B cell (primary cell): ENCODE measurements around the gene HCFC1. TPM values are rescaled to one million over a fixed set of nuclear protein-coding genes. Genes with fewer than 3 reads are reported as not detected.
A peak's percentile ranks its signal among the peaks of the same experiment; 100 is the strongest.

Source experiments
- ATAC-seq: fragments of 200-7000 bp; cut with Tn5 transposase; one replicate; pipeline ENCODE4 v1.10.0; 2021; ENCODE audit warnings: low read depth, mild to moderate bottlenecking, moderate number of reproducible peaks, moderate library complexity
- CTCF ChIA-PET: fragments of 350-600 bp; sonication (Branson Sonifier 250); formaldehyde crosslinking; loops from one replicate; lab custom pipeline; 2021; ENCODE audit warnings: antibody characterized with exemption, inconsistent platforms; lab: Charles Lee
- POLR2A ChIA-PET: fragments of 350-600 bp; sonication (Branson Sonifier 250); formaldehyde crosslinking; loops from one replicate; lab custom pipeline; 2021; ENCODE audit warnings: antibody characterized with exemption; lab: Charles Lee
- DNase-seq: peaks from one replicate; pipeline ENCODE4 v3.0.0; 2013
- H2AFZ ChIP-seq: 2 replicates; pipeline ENCODE4 v1.6.1; 2012; ENCODE audit warnings: mild to moderate bottlenecking, low read depth, low read length; ENCODE audit not compliant: insufficient read depth, poor library complexity, severe bottlenecking
- H3K27ac ChIP-seq, 2 donors: 1 replicate in 1 of 2; 2 replicates in 1 of 2; pipeline ENCODE4 v1.5.1; 2012 to 2013; ENCODE audit warnings: low read length in 2 of 2, mild to moderate bottlenecking in 2 of 2, moderate library complexity in 1 of 2
- H3K27me3 ChIP-seq, 4 experiments: fragments of 200-600 bp in 1 of 4; sonication (generic) in 1 of 4; replicated peaks in 1 of 4; 1 replicate in 2 of 4; 2 replicates in 2 of 4; pipeline versions ENCODE4 v1.6.1 to v1.7.0; 2013 to 2016; ENCODE audit warnings: low read length in 3 of 4, mild to moderate bottlenecking in 2 of 4, mixed read lengths in 1 of 4, moderate library complexity in 1 of 4; ENCODE audit not compliant: insufficient read depth in 4 of 4, control insufficient read depth in 3 of 4; ENCODE audit errors: control extremely low read depth in 1 of 4
- H3K36me3 ChIP-seq, 2 experiments: replicated peaks in 1 of 2; 1 replicate in 1 of 2; 2 replicates in 1 of 2; pipeline versions ENCODE4 v1.6.1 to v1.7.1; 2013; ENCODE audit warnings: low read length in 1 of 2; ENCODE audit not compliant: insufficient read depth in 2 of 2, control insufficient read depth in 1 of 2; ENCODE audit errors: control extremely low read depth in 1 of 2, extremely low read depth in 1 of 2
- H3K4me1 ChIP-seq, 2 donors: fragments of 200-600 bp in 1 of 2; sonication (generic) in 1 of 2; 1 replicate in 1 of 2; 2 replicates in 1 of 2; pipeline versions ENCODE4 v1.5.1 to v1.6.1; 2013 to 2017; ENCODE audit warnings: low read length in 2 of 2; ENCODE audit not compliant: control insufficient read depth in 2 of 2, insufficient read depth in 2 of 2
- H3K4me2 ChIP-seq: replicated peaks from 2 replicates; pipeline ENCODE3; 2012; ENCODE audit warnings: mild to moderate bottlenecking, low read depth, low read length; ENCODE audit not compliant: poor library complexity, severe bottlenecking
- H3K4me3 ChIP-seq, 5 experiments: fragments of 200-600 bp in 1 of 5; sonication (generic) in 1 of 5; 1 replicate in 3 of 5; 2 replicates in 2 of 5; pipeline versions ENCODE4 v1.5.1 to v1.7.0; 2011 to 2016; ENCODE audit warnings: low read length in 4 of 5, mild to moderate bottlenecking in 4 of 5, low read depth in 2 of 5, control low read depth in 1 of 5, moderate library complexity in 1 of 5; ENCODE audit not compliant: insufficient read depth in 1 of 5; ENCODE audit errors: control extremely low read depth in 1 of 5, extremely low read depth in 1 of 5
- H3K79me2 ChIP-seq: fragments of 200-600 bp; sonication (generic); one replicate; pipeline ENCODE4 v1.6.0; 2016; ENCODE audit warnings: low read length; ENCODE audit not compliant: control insufficient read depth, insufficient read depth
- H3K9ac ChIP-seq: fragments of 200-600 bp; sonication (generic); 2 replicates; pipeline ENCODE4 v1.6.1; 2017; ENCODE audit warnings: mild to moderate bottlenecking, low read length, moderate library complexity
- H3K9me3 ChIP-seq, 3 donors: one replicate each; pipeline versions ENCODE4 v1.6.1 to v1.7.1; 2013; ENCODE audit warnings: low read length in 2 of 3; ENCODE audit not compliant: control insufficient read depth in 2 of 3, insufficient read depth in 1 of 3; ENCODE audit errors: control extremely low read depth in 1 of 3
- H4K20me1 ChIP-seq: 2 replicates; pipeline ENCODE4 v1.6.0; 2012; ENCODE audit warnings: mild to moderate bottlenecking, low read length; ENCODE audit not compliant: insufficient read depth, control insufficient read depth, poor library complexity, severe bottlenecking
- H3K27ac Mint-ChIP-seq: one replicate; pipeline ENCODE4 v1.8.0; 2021; ENCODE audit warnings: mixed read lengths
- H3K27me3 Mint-ChIP-seq: one replicate; pipeline ENCODE4 v1.8.0; 2021; ENCODE audit warnings: mixed read lengths
- H3K4me1 Mint-ChIP-seq: one replicate; pipeline ENCODE4 v1.8.0; 2021; ENCODE audit warnings: mixed read lengths
- H3K4me3 Mint-ChIP-seq: one replicate; pipeline ENCODE4 v1.8.0; 2021; ENCODE audit warnings: mixed read lengths
- H3K9me3 Mint-ChIP-seq: one replicate; pipeline ENCODE4 v1.8.0; 2022; ENCODE audit warnings: mixed read lengths; ENCODE audit not compliant: insufficient read depth
- EZH2 ChIP-seq: IDR thresholded peaks from 2 replicates; pipeline ENCODE4 v1.6.1; 2012; ENCODE audit warnings: borderline replicate concordance, low read depth, mild to moderate bottlenecking, moderate library complexity, low read length; ENCODE audit not compliant: insufficient read depth, poor library complexity, severe bottlenecking
- WGBS: methylation state at CpG from one replicate; pipeline ENCODE4 v1.1.5; 2013; ENCODE audit warnings: missing lambda C conversion rate; ENCODE audit not compliant: insufficient coverage; 5-methylcytosine and 5-hydroxymethylcytosine counted together
- intact Hi-C: fragments of 100-400 bp; cut with micrococcal nuclease; formaldehyde crosslinking; loops from one replicate; pipeline ENCODE4 v1.10.0; 2022
- polyA plus RNA-seq: library from polyadenylated mRNA; depleted of rRNA; stranded (reverse); fragments of >200 nt; gene quantifications from 2 replicates; pipeline ENCODE4 v1.2.3, GENCODE V29; 2012
- total RNA-seq, 2 donors: library from RNA; stranded (reverse); fragments of 120-200 nt in 1 of 2; gene quantifications; 1 replicate in 1 of 2; 2 replicates in 1 of 2; pipeline versions ENCODE4 v1.2.3 to v1.2.4, GENCODE V29; 2013 to 2022
- TF ChIP-seq, protein P1 (sequence below): fragments of 200-600 bp; IDR thresholded peaks from one replicate; pipeline ENCODE4 v1.8.0; 2022; ENCODE audit warnings: antibody characterized with exemption, mild to moderate bottlenecking

Gene HCFC1
- total and polyA plus RNA-seq, 2 donors (not counting 1 experiment from before 2014, with no cell fraction given): 32.1 to 57.7 TPM

GRCh38 chrX:153984351-153985178 is 12.9 kb upstream of the HCFC1 start:
- peak overlapping the region; percentile 56 for H3K9ac ChIP-seq
- peak overlapping the region; percentile 82 for H2AFZ ChIP-seq

More at GRCh38 chrX:153984351-153985178, 12.9 kb upstream of the HCFC1 start:
- no peaks in the 10 kb centered on the region for H3K9me3 Mint-ChIP-seq
- ChIA-PET POLR2A (interaction anchor here (0.7 to 1.6 kb wide), 2 partner anchors 13 to 15 kb away, joined by 3 to 5 read pairs; partner anchors contain the start of gene HCFC1), CTCF (interaction anchor here (0.7 to 1.4 kb wide), 2 partner anchors 17 to 151 kb away, joined by 3 to 4 read pairs; no protein-coding TSS in a partner anchor)
- ATAC-seq (peak; percentile 50), DNase-seq (peak; percentile 75)
- peaks cover 50% of the 10 kb centered on the region for H3K4me1 Mint-ChIP-seq
- H3K27me3 Mint-ChIP-seq: no peaks in the 10 kb centered on the region
- Histone ChIP-seq H3K27me3 (no peaks in the 10 kb centered on the region), H3K4me3 (peak overlapping the region in 1 of 5 experiments; percentile 47), H3K4me2 (peak overlapping the region; percentile 77), H4K20me1 (no peaks in the 10 kb centered on the region), H3K27ac (peak overlapping the region; percentile 78 to 81), H3K79me2 (no peaks in the 10 kb centered on the region), H3K4me1 (peaks cover 46 to 67% of the 10 kb centered on the region in 2 donors), H3K36me3 (no peaks in the 10 kb centered on the region), H3K9me3 (peaks cover 0 to 4% (median 0%) of the 10 kb centered on the region in 3 donors)
- peak overlapping the region; percentile 80 for H3K4me3 Mint-ChIP-seq
- TF ChIP-seq, protein P1, sequence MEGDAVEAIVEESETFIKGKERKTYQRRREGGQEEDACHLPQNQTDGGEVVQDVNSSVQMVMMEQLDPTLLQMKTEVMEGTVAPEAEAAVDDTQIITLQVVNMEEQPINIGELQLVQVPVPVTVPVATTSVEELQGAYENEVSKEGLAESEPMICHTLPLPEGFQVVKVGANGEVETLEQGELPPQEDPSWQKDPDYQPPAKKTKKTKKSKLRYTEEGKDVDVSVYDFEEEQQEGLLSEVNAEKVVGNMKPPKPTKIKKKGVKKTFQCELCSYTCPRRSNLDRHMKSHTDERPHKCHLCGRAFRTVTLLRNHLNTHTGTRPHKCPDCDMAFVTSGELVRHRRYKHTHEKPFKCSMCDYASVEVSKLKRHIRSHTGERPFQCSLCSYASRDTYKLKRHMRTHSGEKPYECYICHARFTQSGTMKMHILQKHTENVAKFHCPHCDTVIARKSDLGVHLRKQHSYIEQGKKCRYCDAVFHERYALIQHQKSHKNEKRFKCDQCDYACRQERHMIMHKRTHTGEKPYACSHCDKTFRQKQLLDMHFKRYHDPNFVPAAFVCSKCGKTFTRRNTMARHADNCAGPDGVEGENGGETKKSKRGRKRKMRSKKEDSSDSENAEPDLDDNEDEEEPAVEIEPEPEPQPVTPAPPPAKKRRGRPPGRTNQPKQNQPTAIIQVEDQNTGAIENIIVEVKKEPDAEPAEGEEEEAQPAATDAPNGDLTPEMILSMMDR: no peak
- TF ChIP-seq EZH2: no peak
- 31% methylated on average over 3 of the region's 20 CpGs for WGBS
- peak overlapping the region; percentile 96 for H3K27ac Mint-ChIP-seq
- intact Hi-C loops: loop anchor here (2.0 kb wide), 2 partner anchors 14 to 22 kb away; partner anchors contain the start of gene HCFC1
